Fibroblast of the aortic adventitia (primary cell): ENCODE results near the gene ETV6. TPM values are rescaled to one million over a fixed set of nuclear protein-coding genes. Genes with fewer than 3 reads are reported as not detected.
A peak's percentile ranks its signal among the peaks of the same experiment; 100 is the strongest.

Source experiments
- DNase-seq: peaks from one replicate; pipeline ENCODE4 v3.0.0-alpha.2; 2010; ENCODE audit warnings: low read depth
- H3K4me3 ChIP-seq: 2 replicates; pipeline ENCODE4 v1.5.1; 2011; ENCODE audit warnings: low read depth, mild to moderate bottlenecking, control low read depth, low read length, moderate library complexity
- CTCF ChIP-seq: IDR thresholded peaks from 2 replicates; pipeline ENCODE4 v1.5.1; 2011; ENCODE audit warnings: mild to moderate bottlenecking, low read length, control low read depth, inconsistent platforms; ENCODE audit not compliant: insufficient read depth
- total RNA-seq: library from RNA; depleted of rRNA; stranded (reverse); fragments of >200 nt; gene quantifications from 2 replicates; pipeline ENCODE4 v1.2.3, GENCODE V29; 2012; ENCODE audit warnings: low replicate concordance

The ETV6 gene
- total RNA-seq, 1 donor, result 6.1 TPM

- no peak overlapping the region for H3K4me3 ChIP-seq
- no peak for TF ChIP-seq CTCF
- no peak for DNase-seq
Measured at GRCh38 chr12:11829764-11830194, 180.3 kb downstream of the ETV6 start.

GRCh38 chr12:11830307-11830801 is 180.9 kb downstream of the ETV6 start:
- no peak overlapping the region for H3K4me3 ChIP-seq
- no peak for TF ChIP-seq CTCF
- DNase-seq, result no peak

- no peak overlapping the region for H3K4me3 ChIP-seq
- TF ChIP-seq CTCF, result no peak
- DNase-seq, result no peak
Measured at GRCh38 chr12:11832093-11832492, 182.6 kb downstream of the ETV6 start.

GRCh38 chr12:11833174-11833895 is 183.9 kb downstream of the ETV6 start:
- no peak for TF ChIP-seq CTCF
- H3K4me3 ChIP-seq, result no peak overlapping the region
- no peak for DNase-seq

- no peak for TF ChIP-seq CTCF
- no peak overlapping the region for H3K4me3 ChIP-seq
- DNase-seq, result peak; percentile 54
Measured at GRCh38 chr12:11834104-11834812, 184.8 kb downstream of the ETV6 start.

GRCh38 chr12:11834931-11835330 is 185.5 kb downstream of the ETV6 start:
- no peak overlapping the region for H3K4me3 ChIP-seq
- no peak for TF ChIP-seq CTCF
- DNase-seq, result no peak
